Transverse colon (tissue), 4 donors: ENCODE measurements around the gene EIF4B. TPM values are rescaled to one million over a fixed set of nuclear protein-coding genes. Genes with fewer than 3 reads are reported as not detected.

ENCODE experiments used
- DNase-seq: peaks from one replicate; pipeline ENCODE4 v3.0.0-alpha.2; 2019
- H3K27ac ChIP-seq, 4 donors: fragments of 200-600 bp; sonication (generic); 2 replicates each; pipeline ENCODE4 v1.5.1; 2016 to 2018; ENCODE audit warnings: inconsistent platforms in 4 of 4
- H3K27me3 ChIP-seq: fragments of 200-600 bp; sonication (generic); 2 replicates; pipeline ENCODE4 v1.5.1; 2017; ENCODE audit warnings: inconsistent platforms
- H3K36me3 ChIP-seq, 4 donors: fragments of 200-600 bp; sonication (generic); 2 replicates each; pipeline ENCODE4 v1.5.1; 2017 to 2019; ENCODE audit warnings: inconsistent platforms in 4 of 4
- H3K4me1 ChIP-seq, 4 donors: fragments of 200-600 bp; sonication (generic); 2 replicates each; pipeline ENCODE4 v1.5.1; 2017 to 2020; ENCODE audit warnings: inconsistent platforms in 4 of 4
- H3K4me3 ChIP-seq, 4 donors: fragments of 200-600 bp; sonication (generic); 1 replicate in 1 of 4; 2 replicates in 3 of 4; pipeline versions ENCODE4 v1.5.1 to v1.6.1; 2017 to 2019; ENCODE audit warnings: inconsistent platforms in 4 of 4
- H3K9me3 ChIP-seq, 2 donors: fragments of 200-600 bp; sonication (generic); 2 replicates each; pipeline ENCODE4 v1.5.1; 2017 to 2019; ENCODE audit warnings: inconsistent platforms in 2 of 2
- CTCF ChIP-seq, 5 experiments: fragments of 200-600 bp in 3 of 5; fragments of 450-650 bp in 2 of 5; sonication (generic) in 3 of 5; IDR thresholded peaks; 1 replicate in 2 of 5; 2 replicates in 3 of 5; pipeline ENCODE4 v1.5.1; 2016 to 2017; ENCODE audit warnings: antibody characterized with exemption in 5 of 5, inconsistent platforms in 3 of 5, mild to moderate bottlenecking in 2 of 5, moderate library complexity in 1 of 5
- EP300 ChIP-seq: sonication (generic); formaldehyde crosslinking; IDR thresholded peaks from one replicate; pipeline ENCODE4 v1.6.1; 2017; ENCODE audit warnings: antibody characterized with exemption, low read depth
- POLR2A ChIP-seq: fragments of 450-650 bp; IDR thresholded peaks from one replicate; pipeline ENCODE4 v1.6.1; 2016; ENCODE audit warnings: antibody characterized with exemption, mild to moderate bottlenecking, moderate library complexity
- POLR2AphosphoS5 ChIP-seq, 3 donors: sonication (generic); formaldehyde crosslinking; IDR thresholded peaks; one replicate each; pipeline ENCODE4 v1.6.1; 2016; ENCODE audit warnings: antibody characterized with exemption in 3 of 3
- WGBS, 2 donors: methylation state at CpG; one replicate each; pipeline ENCODE4 v1.1.5; 2018; ENCODE audit warnings: low coverage in 1 of 2; 5-methylcytosine and 5-hydroxymethylcytosine counted together
- in situ Hi-C, 4 donors: fragments of 200-750 bp; cut with MboI; loops; one replicate each; pipeline versions ENCODE4 v1.15.0 to v1.15.1; 2017; ENCODE audit warnings: low sequenced_read_pairs in 3 of 4, low pct_ligation_motif_present in 1 of 4, low pct_unique_long_range_greater_than_20kb in 1 of 4
- intact Hi-C: fragments of 100-400 bp; cut with DNase I; formaldehyde crosslinking; loops from one replicate; pipeline ENCODE4 v1.15.1; 2023; ENCODE audit warnings: low total_unique reads
- total RNA-seq, 4 donors: library from RNA; depleted of rRNA; stranded (reverse); fragments of >200 nt; gene quantifications; one replicate each; pipeline ENCODE4 v1.1.0, GENCODE V29; 2016

The EIF4B gene
- total RNA-seq, 4 donors from 2014 or later, result 175 to 383 (median 261) TPM

DNA sequence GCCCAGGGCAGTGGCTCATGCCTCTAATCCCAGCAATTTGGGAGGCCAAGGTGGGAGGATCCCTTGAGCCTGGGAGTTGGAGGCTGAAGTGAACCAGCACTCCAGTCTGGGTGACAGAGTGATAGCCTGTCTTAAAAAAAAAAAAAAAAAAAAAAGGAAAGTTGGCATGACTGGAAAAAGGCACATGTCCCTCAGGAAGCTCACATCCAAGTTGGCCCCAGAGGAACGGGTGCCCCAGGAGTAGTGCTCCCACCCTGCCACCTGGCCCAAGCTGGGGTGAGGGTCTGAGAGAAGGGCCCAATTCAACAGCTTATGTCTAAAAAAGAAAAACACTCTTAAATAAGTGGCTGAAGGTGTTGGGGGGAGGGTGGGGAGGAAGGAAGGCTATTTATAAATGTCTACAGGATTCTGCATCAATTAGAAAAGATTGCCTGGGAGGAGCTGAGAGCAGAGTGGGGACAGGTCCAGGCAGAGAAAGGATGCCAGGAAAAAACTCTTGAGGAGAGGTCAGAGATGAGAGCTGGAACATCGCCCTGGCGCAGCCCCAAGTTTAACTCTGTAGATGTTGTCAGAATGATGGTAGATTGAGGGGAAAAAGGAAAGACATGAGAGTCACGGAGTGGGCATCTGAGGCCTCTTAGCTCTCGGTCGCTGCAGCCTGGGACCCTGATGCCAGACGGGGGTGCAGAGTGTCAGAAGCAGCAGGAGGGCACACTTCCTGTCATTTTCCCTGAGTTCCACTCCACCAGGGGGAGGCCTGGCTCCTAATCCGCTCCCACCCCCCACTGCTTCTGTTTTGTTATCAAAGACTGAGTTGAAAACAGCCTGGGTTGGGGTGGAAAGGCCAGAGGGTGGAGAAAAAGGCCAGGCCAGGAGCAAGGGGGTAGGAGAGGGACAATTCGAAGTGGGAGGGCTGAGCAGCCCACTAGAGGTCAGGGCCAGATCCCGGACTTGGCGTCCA is 65.6 kb downstream of the EIF4B start:
- peak; percentile 60 for DNase-seq
- H3K4me3 ChIP-seq, result no peak overlapping the region
- no peaks in the 10 kb centered on the region for H3K9me3 ChIP-seq
- in situ Hi-C loops, result loop anchor here in 2 of 4 donors (25.0 kb wide), 2 partner anchors 115 to 215 kb away; partner anchors contain the start of genes CSAD (in 1 of the 2), MYG1 (in 1 of the 2), PFDN5 (in 1 of the 2) and ZNF740 (in 1 of the 2)
- peak overlapping the region; percentile 53 to 83 (median 70) for H3K27ac ChIP-seq
- intact Hi-C loops, result loop anchor here (2.0 kb wide), 1 partner anchor 27 kb away; no protein-coding TSS in a partner anchor
- TF ChIP-seq CTCF (IDR thresholded peaks at IDR 0.05) (no peak), POLR2AphosphoS5 (IDR thresholded peaks at IDR 0.05) (peak in 1 of 3 donors; percentile 6), POLR2A (no peak), EP300 (no peak)
- 67 to 71% methylated on average over 6 to 11 of the region's 11 CpGs for WGBS, 2 donors
- peaks cover 0 to 17% (median 0%) of the 10 kb centered on the region in 4 donors for H3K36me3 ChIP-seq
- H3K4me1 ChIP-seq, result peaks cover 0 to 37% (median 24%) of the 10 kb centered on the region in 4 donors
- no peaks in the 10 kb centered on the region for H3K27me3 ChIP-seq

- WGBS, 2 donors, result 47 to 57% methylated on average over 3 to 6 of the region's 6 CpGs
- H3K4me3 ChIP-seq, result no peak overlapping the region
- peak overlapping the region in 3 of 4 donors; percentile 30 to 65 (median 39) for H3K27ac ChIP-seq
- intact Hi-C loops (loop anchor here (2.0 kb wide), 1 partner anchor 25 kb away; no protein-coding TSS in a partner anchor), in situ Hi-C loops (loop anchor here in 2 of 4 donors (25.0 kb wide), 2 partner anchors 113 to 213 kb away; partner anchors contain the start of genes CSAD (in 1 of the 2), MYG1 (in 1 of the 2), PFDN5 (in 1 of the 2) and ZNF740 (in 1 of the 2))
- H3K27me3 ChIP-seq, result no peaks in the 10 kb centered on the region
- H3K9me3 ChIP-seq, result no peaks in the 10 kb centered on the region
- H3K4me1 ChIP-seq, result peaks cover 10 to 54% (median 34%) of the 10 kb centered on the region in 4 donors
- DNase-seq, result no peak
- no peak for TF ChIP-seq POLR2AphosphoS5 (IDR thresholded peaks at IDR 0.05)
- TF ChIP-seq CTCF (IDR thresholded peaks at IDR 0.05), result no peak
- no peak for TF ChIP-seq POLR2A
- no peak for TF ChIP-seq EP300
- H3K36me3 ChIP-seq, result peaks cover 0 to 17% (median 0%) of the 10 kb centered on the region in 4 donors
Observed at GRCh38 chr12:53073881-53074280, 67.6 kb downstream of the EIF4B start.

DNA sequence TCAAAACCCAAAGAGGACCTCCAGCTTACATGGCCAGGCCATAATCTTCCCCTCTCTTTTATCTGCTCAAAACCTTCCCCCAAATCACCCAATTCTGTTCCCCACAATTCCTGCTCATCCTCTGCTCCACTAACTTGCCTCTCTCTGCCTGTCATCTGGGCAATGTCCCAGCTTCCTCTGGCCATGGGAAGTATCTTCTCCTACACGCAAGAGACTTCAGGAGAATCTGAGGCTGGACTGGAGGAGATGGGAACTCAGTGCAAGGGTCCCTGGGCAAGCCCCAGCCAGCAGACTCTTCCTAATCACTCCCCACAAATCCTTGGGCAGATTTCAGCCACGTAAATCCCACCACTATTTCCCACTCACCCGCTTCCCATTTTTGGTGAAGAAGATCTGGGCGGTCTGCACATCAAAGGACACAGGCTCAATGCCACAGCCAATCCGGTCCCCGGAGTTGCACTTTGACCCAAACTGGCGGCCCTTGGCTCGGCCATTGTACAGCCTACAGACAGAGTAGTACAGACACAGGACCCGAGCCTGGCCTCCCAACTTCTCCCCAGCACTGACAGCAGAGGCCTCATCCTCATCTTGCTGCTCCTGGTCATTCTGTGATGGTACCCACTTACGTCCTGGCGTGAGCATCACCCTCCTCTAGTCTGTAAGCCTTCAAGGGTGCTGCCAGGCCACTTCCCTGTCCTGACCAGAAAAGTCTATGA is 68.2 kb downstream of the EIF4B start:
- 91 to 95% methylated on average over 3 to 11 of the region's 11 CpGs for WGBS, 2 donors
- in situ Hi-C loops, result loop anchor here in 2 of 4 donors (25.0 kb wide), 2 partner anchors 113 to 213 kb away; partner anchors contain the start of genes CSAD (in 1 of the 2), MYG1 (in 1 of the 2), PFDN5 (in 1 of the 2) and ZNF740 (in 1 of the 2)
- peaks cover 0 to 17% (median 0%) of the 10 kb centered on the region in 4 donors for H3K36me3 ChIP-seq

More for the DNA sequence above, 68.2 kb downstream of the EIF4B start:
- Histone ChIP-seq H3K9me3 (no peaks in the 10 kb centered on the region), H3K4me3 (no peak overlapping the region), H3K27me3 (no peaks in the 10 kb centered on the region), H3K4me1 (peaks cover 10 to 54% (median 34%) of the 10 kb centered on the region in 4 donors), H3K27ac (peak overlapping the region in 3 of 4 donors; percentile 30 to 65 (median 39))
- DNase-seq, result no peak
- intact Hi-C loops, result no loop called here
- TF ChIP-seq CTCF (IDR thresholded peaks at IDR 0.05) (no peak), POLR2AphosphoS5 (IDR thresholded peaks at IDR 0.05) (no peak), EP300 (no peak), POLR2A (no peak)
